ENCODE measurements around the gene NUDT8. TPM values are rescaled to one million over a fixed set of nuclear protein-coding genes. Genes with fewer than 3 reads are reported as not detected.

Gene NUDT8
- total RNA-seq (2021; fragmentation: NEBNext Ultra II Directional; extraction: Animal tissue kit (Norgen Biotek cat#: 25700)) = 1 to 10 TPM; 2.0 to 3.0 (median 2.6) TPM
- long read RNA-seq, partial matches to known transcripts = 0 of 5 reads
- long read RNA-seq, other reads (novel, unspliced or antisense) = 0 of 5 reads

GRCh38 chr11:67629386-67630227 is at the start of gene NUDT8:
Gene NUDT8 (minus strand): TSS chr11:67629937. CDS start chr11:67629911, 26 bp downstream.
- Mint-ChIP-seq H3K27me3 (ENCODE audit: insufficient read depth) (peaks cover 3% of the 10 kb centered on the region), H3K36me3 (ENCODE audit: low read depth) (no peaks in the 10 kb centered on the region), H3K27ac (peak within 1 kb of the TSS; percentile 69), H3K9me3 (no peaks in the 10 kb centered on the region), H3K4me3 (peak within 1 kb of the TSS; percentile 86), H3K4me1 (ENCODE audit: low read depth) (peaks cover 5% of the 10 kb centered on the region)
- peak; percentile 97 for TF ChIP-seq CTCF (IDR thresholded peaks at IDR 0.05)
- peak; percentile 61 for DNase-seq

DNA sequence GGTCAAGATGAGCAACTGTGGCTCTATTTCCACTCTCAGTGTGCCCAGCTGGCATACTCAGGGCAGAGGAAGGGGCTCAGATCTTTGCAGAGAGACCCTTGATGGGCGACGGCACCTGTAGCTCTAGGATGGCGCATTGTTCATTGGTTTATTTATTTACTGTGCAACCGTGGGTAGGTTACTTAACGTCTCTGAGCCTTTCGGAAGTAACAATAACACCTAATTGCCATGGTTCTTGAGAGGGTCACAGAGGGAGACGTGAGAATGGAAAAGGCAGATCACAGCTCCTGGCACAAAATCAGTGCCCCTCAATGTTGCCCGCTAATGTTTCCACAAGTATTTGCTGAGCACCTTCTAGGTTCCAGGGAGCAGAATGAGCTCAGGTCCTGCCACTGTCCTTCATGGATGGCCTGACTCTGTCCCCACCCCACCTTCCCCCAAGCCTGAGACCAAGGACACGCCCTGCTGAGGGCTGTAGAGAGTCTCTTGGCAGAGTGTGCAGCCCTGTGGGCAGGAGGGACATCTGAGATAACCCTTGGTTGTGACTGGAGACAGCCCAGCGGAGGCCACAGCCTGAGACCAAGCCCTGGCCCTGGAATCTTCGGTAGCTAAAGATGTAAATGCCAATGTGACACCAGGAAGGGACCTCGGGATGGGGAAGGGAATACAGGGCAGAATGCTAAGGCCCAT is 45.5 kb upstream of the NUDT8 start:
- H3K4me1 Mint-ChIP-seq (ENCODE audit: low read depth) = no peaks in the 10 kb centered on the region
- TF ChIP-seq CTCF (IDR thresholded peaks at IDR 0.05) = no peak
- peaks cover 5% of the 10 kb centered on the region; the same call in 1 of the 2 replicates for H3K9me3 Mint-ChIP-seq
- peaks cover 46% of the 10 kb centered on the region for H3K27me3 Mint-ChIP-seq (ENCODE audit: insufficient read depth)
- H3K4me3 Mint-ChIP-seq = no peak overlapping the region
- H3K36me3 Mint-ChIP-seq (ENCODE audit: low read depth) = no peaks in the 10 kb centered on the region
- DNase-seq = no peak
- H3K27ac Mint-ChIP-seq = no peak overlapping the region

GRCh38 chr11:67674442-67674871 is 44.7 kb upstream of the NUDT8 start, which contains the start of gene ALDH3B2:
Gene ALDH3B2 (minus strand): TSS chr11:67674623. CDS start chr11:67666935, 7,688 bp downstream.
- no peak within 1 kb of the TSS for H3K4me3 Mint-ChIP-seq
- no peak within 1 kb of the TSS for H3K27ac Mint-ChIP-seq
- DNase-seq = no peak
- peaks cover 46% of the 10 kb centered on the region for H3K27me3 Mint-ChIP-seq (ENCODE audit: insufficient read depth)
- no peaks in the 10 kb centered on the region for H3K4me1 Mint-ChIP-seq (ENCODE audit: low read depth)
- no peak for TF ChIP-seq CTCF (IDR thresholded peaks at IDR 0.05)
- peaks cover 5% of the 10 kb centered on the region; the same call in 1 of the 2 replicates for H3K9me3 Mint-ChIP-seq
- no peaks in the 10 kb centered on the region for H3K36me3 Mint-ChIP-seq (ENCODE audit: low read depth)

GRCh38 chr11:67673902-67674301 is 44.2 kb upstream of the NUDT8 start:
- TF ChIP-seq CTCF (IDR thresholded peaks at IDR 0.05) = no peak
- Mint-ChIP-seq H3K27ac (no peak overlapping the region), H3K9me3 (peaks cover 5% of the 10 kb centered on the region; the same call in 1 of the 2 replicates), H3K4me3 (no peak overlapping the region), H3K27me3 (ENCODE audit: insufficient read depth) (peaks cover 46% of the 10 kb centered on the region), H3K4me1 (ENCODE audit: low read depth) (no peaks in the 10 kb centered on the region), H3K36me3 (ENCODE audit: low read depth) (no peaks in the 10 kb centered on the region)
- DNase-seq = no peak

- Mint-ChIP-seq H3K9me3 (peaks cover 5% of the 10 kb centered on the region; the same call in 1 of the 2 replicates), H3K4me1 (ENCODE audit: low read depth) (no peaks in the 10 kb centered on the region), H3K36me3 (ENCODE audit: low read depth) (no peaks in the 10 kb centered on the region), H3K27ac (no peak overlapping the region), H3K27me3 (ENCODE audit: insufficient read depth) (peaks cover 46% of the 10 kb centered on the region), H3K4me3 (no peak overlapping the region)
- no peak for TF ChIP-seq CTCF (IDR thresholded peaks at IDR 0.05)
- no peak for DNase-seq
These were observed 43.6 kb upstream of the NUDT8 start for GRCh38 chr11:67673358-67673757.

Measured in HFFc6 (cell line).